ENCODE results near the gene PAQR6.

Gene PAQR6

DNA sequence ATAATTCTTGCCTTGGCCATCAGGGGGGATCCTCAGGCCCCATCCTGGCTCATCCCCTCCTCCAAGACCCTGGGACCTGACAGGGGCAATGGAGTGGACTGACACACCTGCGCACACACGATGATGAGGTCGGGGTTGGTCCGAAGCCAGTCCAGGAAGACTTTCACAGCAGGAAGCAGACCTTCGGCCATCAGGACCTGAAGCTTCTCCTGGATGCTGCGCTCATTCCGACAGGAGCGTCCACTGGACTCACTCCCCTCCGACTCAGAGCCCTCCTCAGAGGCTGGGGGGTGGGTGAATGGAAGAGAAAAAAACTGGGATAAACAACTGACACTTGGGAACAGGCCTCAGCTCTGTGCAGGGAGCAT lies 15.4 kb upstream of the PAQR6 start:
- DNase-seq (ENCODE audit: low read depth) = no peak

DNA sequence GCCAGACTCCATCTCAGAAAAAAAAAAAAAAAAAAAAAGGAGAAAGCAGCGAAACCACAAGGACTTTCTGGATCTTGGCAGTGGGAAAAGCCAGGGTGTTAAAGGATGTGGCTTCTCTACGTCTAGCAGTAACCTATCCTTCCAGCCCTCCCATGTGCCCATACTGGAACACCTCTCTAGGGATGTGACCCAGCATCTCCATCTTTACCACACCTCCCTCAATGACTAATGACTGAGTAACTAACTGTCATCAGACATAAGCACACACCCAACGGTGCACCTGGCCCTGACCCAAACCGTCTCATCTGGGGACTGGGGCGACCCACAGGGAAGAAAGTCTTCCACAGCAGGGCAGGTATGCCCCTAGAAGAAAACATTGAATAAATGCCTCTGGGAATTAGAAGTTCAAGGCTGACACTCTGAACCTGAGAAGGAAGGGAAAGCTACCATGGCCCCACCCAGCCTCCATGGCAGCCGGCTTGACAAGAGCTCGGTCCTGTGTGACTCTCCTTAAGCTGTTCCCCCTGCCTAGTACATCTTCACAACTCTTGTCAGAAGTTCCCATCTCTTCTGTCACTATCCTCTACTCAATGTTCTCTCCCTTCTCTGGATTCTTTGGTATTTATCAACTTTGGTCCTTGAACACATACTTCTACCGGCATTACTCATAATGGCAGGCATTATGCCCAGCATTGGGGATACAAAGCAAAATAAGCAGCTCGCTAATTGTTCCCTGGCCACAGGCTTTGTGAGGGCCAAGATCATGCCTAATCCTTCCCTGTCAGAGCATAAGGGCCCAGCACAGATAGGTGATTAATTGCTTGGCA lies 14.8 kb upstream of the PAQR6 start:
- DNase-seq (ENCODE audit: low read depth) = no peak

DNA sequence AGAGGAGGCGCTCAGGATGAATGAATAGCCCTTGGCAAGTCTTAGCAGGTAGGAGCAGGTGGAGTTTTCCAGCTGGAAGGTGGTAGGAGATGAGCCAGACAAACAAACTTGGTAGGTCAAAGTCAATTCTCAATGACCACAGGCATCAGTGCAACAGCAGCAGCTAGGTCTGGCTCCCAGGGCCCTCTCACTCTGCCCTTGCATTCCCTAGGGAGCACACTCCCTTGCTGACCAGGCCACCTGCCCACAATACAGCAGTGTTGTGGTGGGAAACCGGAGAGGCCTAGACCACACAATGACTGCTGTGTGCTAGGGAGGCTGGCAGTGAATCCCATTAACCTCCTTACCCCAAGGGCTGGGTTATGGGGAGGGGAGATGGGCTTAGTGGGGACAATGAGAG lies 13.0 kb upstream of the PAQR6 start:
- no peak for DNase-seq (ENCODE audit: low read depth)

DNA sequence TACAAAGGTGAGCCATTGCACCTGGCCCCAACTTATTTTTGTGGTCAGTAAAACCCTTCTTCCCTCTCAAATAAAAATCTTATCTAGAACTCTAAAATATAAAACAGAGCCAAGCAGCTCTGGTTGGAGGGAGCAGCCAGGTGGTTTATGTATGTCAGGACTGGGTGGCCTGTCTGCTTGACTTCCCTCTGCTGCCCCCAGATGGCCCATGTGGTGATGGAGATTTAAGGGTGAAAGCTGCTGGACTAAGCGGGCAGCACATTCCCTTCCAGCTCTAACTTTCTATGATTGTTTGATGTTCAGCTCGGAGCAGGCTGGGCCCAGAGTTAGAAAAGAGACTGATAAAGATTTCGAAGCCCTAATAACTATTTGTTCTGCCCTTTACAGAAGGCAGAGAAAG lies 11.9 kb upstream of the PAQR6 start:
- DNase-seq (ENCODE audit: low read depth) = no peak

DNA sequence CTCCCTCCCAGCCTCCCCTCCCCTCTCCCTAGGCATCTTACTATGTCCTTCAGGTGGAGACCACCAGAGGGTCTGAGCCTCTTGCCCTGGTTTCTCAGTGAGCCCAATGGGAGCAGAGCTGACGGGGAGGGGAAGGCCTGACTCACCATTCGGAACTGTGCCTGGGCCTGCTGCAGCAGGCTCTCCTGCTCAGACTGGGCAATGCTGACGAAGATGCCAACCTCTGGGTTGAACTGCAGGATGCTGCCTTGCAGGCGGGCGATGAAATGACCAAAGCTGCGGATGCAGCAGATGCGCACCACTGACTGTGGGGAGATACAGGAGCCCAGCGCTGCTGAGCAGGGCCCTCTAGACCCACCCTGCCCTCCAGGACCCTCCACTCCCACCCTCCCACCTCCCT lies 11.0 kb upstream of the PAQR6 start:
- DNase-seq (ENCODE audit: low read depth) = no peak

DNA sequence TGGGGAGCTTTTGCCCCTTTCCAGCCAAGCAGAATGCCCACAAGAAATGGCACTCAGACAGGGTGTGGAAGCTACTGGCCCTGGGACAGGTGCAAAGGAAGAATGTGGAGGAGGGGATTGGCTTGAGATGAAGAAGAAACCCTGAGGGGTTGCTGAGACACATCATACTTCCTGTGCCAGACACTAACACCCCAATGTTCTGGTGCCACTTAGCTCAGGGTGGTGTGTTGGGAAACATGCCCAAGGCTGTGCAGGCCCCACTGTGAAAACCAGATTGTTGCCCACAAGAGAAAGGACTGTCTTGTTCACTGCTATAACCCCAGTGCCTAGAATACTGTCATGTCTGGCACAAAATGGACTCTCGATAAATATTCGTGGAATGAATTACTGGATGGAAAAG lies 9.9 kb upstream of the PAQR6 start:
- no peak for DNase-seq (ENCODE audit: low read depth)

DNA sequence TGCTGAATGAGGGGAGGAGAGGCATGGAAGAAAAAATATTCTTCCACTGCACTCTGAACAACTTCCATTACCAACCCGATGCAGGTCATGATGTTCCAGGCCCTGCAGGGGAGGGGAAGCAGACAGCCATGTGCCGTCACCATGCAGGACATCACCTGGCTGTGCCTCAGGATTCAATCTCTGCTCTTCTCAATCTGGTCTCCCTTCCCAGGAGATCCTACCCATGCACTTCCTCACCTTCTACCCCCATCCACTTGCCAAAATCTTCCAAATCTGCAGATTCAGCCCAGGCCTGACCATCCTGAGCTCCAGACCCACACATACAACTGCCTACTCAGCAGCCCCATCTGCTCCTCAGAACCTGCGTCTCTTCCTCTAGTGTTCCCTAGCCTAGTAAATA lies 5.8 kb upstream of the PAQR6 start:
- no peak for DNase-seq (ENCODE audit: low read depth)

DNA sequence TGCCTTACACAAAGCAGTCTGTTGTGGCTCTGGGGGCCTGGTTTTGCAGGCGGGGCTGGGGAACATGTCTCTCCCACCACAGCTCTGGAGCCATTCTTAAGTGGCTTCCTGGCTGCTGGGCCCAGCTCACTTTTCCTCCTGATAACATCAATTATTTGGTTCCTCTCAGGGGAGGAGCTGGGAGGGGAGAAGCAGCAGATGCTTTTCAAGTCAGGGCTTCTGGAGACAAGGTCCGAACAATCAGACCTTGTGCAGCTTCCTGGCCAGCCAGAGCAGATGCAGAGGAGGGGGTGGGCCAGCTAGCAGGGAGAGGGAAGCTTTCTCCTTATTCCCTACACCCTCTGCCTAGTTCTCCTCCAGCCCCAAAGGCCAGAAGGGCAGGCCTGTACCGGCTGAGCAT lies 3.7 kb upstream of the PAQR6 start:
- no peak for DNase-seq (ENCODE audit: low read depth)

DNA sequence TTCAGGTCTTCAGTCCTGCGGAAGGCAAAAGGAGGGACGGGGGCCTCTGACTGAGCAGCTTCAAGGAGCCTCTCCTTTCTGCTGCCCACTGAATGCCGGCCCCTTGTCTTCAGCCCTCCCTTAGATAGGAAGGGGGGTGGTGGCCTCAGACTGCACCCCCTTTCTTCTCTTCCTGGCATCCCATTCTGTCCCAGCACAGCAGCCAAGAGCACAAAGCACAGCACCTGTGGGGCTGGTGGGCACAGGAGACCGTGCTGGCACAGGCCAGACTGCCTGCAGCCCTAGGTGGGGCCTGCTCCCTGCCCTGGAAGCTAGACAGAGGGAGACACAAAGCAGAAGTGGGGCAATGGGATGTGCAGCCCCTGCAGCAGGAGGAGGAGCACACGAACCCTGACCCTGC lies 1.7 kb upstream of the PAQR6 start:
- DNase-seq (ENCODE audit: low read depth) = no peak

DNA sequence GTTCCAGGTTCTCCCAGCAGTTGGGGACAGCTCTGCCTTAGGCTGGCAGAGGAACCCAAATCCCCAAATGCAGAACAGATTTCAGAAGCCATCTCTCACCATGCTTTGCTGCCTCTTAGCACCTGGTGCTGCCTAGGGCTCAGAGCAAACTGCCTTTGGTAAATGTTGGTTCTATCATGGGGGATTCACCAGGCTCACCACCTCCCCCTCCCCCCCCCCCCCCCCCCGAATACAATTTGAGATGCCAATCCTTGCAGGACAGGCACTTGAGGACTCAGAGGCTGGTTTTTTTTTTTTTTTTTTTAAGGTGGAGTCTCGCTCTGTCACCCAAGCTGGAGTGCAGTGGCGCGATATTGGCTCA lies 447 bp upstream of the PAQR6 start:
- DNase-seq (ENCODE audit: low read depth) = no peak

DNA sequence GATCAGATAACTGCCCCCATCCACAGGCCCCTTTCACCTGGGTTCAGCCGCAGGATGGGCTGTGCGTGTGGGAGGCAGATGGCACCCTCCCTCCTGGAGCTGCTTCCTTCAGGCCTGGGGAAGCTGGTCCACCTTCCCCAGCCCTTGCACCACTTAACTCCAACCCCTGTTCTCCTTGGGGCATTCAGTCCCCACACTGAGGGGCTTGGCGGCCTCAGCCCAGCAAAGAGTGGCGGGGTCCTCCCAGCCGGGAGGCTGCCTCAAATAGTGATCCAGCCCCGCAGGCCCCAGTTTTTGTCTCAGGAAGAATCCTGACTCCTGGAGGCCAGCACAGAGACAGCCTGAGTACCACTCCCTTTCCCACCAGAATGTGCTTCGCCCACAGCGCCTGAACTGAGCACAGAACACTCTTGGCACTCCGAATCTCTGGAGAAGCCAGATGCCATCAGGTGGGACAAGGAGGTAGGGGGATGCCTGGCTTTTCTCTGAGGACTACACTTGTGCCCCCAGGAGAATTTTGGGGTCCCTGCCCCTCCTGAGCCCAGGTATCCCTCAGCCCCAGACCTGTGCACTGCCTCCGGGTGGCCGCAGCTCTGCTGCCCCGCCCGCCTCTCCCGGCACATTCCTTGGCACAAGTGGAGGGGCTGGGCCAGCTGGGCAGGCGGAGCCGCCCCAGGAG lies 936 bp downstream of the PAQR6 start:
- no peak for DNase-seq (ENCODE audit: low read depth)

DNA sequence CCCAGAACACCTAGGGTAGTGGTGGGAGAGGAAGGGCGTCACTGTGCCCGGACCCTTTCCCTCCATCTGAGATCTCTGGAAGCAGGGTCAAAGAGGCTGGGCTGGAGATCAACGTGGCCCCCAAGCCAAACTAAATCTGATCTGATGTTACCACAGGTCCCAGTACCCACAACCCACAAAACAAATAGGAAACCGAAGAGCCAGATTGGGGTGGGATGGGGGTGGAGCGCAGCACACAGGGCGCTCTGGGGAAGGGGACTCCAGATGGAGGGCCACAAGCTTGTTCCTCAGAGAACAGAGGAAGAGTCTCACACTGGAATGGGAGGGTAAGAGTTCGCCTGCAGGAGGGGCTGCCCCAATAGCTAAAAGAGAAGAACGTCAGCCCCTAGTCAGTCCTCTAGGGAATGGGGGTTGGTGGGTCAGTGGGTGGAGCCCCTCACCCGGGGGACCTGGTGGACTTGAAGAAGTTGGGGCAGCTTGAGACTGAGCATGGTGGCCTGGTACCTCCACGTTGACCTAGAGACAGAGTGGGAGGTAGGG lies 1.5 kb downstream of the PAQR6 start:
- DNase-seq (ENCODE audit: low read depth) = no peak

DNA sequence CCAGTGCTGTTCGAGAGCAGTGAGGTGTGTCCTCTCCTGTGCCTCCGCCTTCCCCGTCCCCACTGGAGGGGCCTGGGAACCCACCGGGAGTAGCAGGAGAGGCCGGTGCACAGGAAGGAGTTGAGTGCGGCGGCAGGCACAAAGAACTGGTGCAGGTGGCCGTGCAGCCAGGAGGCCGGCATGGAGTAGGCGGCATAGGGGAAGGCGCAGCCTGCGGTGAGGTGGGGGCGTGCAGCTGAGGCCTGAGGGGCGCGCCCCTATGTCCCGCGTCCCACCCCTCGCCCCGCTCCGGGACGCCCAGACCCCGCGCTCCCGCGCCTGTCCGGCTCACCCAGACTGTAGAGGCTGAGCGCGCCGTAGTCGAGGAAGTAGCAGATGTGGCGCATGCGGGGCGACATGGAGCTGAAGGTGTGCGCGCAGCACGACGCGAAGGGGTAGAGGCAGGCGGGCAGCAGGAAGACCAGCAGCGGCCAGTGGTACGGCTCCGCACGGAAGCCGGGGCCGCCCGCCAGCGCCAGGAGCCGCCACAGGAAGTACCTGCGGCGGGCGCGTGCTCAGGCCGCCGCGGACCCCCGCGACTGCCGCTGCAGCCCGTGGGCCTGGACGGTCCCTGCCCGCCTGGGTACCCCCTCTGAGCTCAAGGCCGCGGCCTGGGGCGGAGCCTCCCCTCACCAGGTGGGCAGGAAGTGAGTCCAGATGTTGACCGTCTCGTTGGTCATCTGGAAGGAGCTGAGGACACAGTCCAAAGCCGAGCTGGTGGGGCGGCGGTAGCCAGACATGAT lies 2.2 kb downstream of the PAQR6 start:
- DNase-seq (ENCODE audit: low read depth) = peak; percentile 25

DNA sequence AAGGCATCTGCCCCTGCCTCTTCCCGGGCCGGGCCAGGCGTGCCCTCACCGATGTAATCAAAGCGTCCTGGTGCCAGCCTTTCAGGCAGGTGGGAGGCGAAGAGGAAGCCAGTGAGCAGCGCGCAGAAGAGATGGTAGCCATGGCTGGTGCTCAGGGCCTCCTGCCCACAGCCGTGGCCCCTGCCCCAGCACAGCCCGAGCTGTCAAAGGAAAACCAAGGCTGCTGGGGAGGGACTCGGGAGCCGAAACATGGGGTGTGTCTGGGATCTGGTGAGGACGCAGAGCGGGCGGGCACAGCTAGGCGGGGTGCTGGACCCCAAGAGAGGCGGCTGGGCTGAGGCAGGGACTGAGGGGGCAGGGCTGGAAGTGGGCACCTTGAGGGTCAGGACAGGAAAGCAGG lies 3.1 kb downstream of the PAQR6 start:
- DNase-seq (ENCODE audit: low read depth) = no peak

DNA sequence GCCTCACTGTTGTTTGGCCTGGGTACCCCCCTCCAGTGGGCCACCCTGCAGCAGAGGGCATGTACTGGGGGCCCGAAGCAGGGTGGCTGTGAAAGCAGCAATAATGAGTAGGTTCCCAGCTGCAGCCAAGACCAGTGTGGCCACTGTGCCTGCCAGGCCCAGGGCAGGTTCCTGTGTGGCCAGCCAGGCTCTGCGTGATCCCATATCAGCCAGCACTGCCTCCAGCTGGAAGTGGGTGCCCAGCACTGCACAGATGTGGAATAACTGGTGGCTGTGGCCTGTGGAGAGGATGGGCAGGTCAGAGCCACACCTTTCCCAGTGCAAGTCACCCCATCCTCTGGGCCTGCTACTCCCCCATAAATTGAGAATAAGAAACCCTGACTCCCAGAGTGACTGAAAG lies 3.7 kb downstream of the PAQR6 start:
- no peak for DNase-seq (ENCODE audit: low read depth)

DNA sequence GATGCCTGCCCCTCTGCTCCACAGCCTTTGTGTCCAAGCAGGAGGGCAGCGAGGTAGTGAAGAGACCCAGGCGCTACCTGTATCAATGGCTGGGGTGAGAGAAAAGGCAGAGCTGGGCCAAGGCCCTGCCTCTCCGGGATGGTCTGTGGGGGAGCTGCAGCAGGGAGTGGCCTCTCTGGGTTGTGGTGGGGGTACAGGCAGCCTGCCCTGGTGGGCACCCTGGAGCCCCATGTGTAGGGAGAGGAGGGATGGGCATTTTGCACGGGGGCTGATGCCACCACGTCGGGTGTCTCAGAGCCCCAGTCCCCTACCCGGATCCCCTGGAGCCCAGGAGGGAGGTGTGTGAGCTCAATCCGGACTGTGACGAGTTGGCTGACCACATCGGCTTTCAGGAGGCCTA lies 5.1 kb downstream of the PAQR6 start:
- DNase-seq (ENCODE audit: low read depth) = no peak

DNA sequence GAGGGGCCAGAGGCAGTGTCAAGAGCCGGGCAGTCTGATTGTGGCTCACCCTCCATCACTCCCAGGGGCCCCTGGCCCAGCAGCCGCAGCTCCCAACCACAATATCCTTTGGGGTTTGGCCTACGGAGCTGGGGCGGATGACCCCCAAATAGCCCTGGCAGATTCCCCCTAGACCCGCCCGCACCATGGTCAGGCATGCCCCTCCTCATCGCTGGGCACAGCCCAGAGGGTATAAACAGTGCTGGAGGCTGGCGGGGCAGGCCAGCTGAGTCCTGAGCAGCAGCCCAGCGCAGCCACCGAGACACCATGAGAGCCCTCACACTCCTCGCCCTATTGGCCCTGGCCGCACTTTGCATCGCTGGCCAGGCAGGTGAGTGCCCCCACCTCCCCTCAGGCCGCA lies 5.9 kb downstream of the PAQR6 start, which contains the start of gene BGLAP:
Gene BGLAP, plus strand, starts transcription at position 259 of the 400 bp plus-strand sequence. Its CDS starts 48 bp downstream, at position 307.
- no peak for DNase-seq (ENCODE audit: low read depth)

DNA sequence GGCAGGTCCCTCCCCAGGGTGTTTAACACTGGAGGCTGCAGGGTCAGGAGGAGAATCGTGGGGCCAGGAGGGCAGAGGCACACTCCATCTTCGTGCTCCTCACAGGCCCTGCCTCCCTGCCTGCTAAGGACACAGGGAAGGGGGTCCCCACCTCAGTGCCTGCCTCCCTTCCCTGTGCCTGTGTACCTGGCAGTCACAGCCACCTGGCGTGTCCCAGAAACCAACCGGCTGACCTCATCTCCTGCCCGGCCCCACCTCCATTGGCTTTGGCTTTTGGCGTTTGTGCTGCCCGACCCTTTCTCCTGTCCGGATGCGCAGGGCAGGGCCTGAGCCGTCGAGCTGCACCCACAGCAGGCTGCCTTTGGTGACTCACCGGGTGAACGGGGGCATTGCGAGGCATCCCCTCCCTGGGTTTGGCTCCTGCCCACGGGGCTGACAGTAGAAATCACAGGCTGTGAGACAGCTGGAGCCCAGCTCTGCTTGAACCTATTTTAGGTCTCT lies 6.5 kb downstream of the PAQR6 start:
- DNase-seq (ENCODE audit: low read depth) = no peak

DNA sequence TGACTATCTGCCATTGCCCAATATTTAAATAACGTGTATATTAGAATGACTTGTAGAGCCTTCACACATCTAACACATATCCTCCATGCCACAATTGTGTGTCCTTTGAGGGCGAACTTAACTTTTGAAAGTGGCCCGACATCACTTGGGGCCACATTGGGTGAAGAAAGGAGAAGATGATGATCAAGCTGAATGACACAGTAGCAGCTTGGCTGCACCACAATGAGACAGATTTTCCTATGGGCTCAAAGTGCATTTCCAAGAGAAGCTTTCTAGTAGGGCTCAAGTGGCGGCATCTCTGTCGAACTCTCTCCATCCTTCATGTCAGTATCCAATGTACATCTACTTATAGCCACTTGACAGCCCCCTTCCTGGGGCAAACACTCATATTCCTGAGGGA lies 9.6 kb downstream of the PAQR6 start:
- no peak for DNase-seq (ENCODE audit: low read depth)

DNA sequence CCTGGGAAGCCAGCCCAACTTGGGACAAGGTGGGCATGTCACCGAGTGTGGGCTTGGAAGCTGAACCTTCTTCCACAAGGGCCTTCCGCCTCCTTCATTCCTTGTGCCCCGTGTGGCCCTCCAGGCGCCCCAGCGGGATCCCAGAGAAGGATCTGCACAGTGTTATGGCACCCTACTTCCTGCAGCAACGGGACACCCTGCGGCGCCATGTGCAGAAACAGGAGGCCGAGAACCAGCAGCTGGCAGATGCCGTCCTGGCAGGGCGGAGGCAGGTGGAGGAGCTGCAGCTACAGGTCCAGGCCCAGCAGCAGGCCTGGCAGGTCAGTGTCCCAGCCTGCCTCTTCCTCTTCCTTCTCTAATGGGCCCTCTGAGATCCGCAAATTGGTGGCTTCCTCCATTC lies 11.7 kb downstream of the PAQR6 start:
- DNase-seq (ENCODE audit: low read depth) = no peak

DNA sequence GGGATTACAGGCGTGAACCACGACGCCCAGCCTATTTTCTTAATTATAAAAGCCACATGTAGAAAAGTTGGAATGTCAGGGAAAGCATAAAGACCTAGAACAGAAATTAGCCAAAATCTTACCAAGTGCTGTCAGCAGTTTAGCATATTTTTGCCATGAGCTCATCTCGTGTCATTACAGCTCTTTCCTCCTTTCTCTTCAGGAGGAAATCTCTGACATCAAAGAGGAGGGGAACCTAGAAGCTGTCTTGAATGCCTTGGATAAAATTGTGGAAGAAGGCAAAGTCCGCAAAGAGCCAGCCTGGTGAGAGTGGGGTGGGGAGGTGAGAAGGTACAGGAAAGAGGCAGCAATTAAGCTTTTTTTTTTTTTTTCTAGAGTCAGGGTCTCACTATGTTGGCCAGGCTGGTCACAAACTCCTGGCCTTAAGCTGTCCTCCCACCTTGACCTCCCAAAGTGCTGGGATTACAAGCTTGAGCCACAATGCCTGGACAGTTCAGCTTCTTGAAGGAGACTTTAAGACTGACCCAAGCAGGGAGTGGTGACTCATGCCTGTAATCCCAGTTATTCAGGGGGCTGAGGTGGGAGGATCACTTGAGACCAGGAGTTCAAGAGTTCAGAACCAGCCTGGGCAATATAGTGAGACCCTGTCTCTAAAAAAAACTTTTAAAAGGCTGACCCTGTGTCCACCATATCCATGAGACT lies 14.3 kb downstream of the PAQR6 start:
- DNase-seq (ENCODE audit: low read depth) = no peak
